Rectal smooth muscle tissue (tissue), 1 donor: ENCODE results near the gene ABHD15.

Experiments
- H3K27ac ChIP-seq: one replicate; pipeline ENCODE4 v1.7.0; 2013; ENCODE audit warnings: low read depth, low read length, inconsistent platforms
- H3K27me3 ChIP-seq: one replicate; pipeline ENCODE4 v1.7.0; 2013; ENCODE audit warnings: low read length; ENCODE audit not compliant: control insufficient read depth, insufficient read depth
- H3K36me3 ChIP-seq: one replicate; pipeline ENCODE4 v1.7.0; 2013; ENCODE audit warnings: low read length; ENCODE audit not compliant: control insufficient read depth, insufficient read depth
- H3K4me1 ChIP-seq: one replicate; pipeline ENCODE4 v1.7.0; 2013; ENCODE audit warnings: low read length; ENCODE audit not compliant: control insufficient read depth, insufficient read depth
- H3K4me3 ChIP-seq: one replicate; pipeline ENCODE4 v1.7.0; 2013; ENCODE audit warnings: low read length
- H3K9ac ChIP-seq: one replicate; pipeline ENCODE4 v1.7.0; 2013; ENCODE audit warnings: low read length

Gene ABHD15

GRCh38 chr17:29574732-29575510, 8.1 kb upstream of the ABHD15 start:
- Histone ChIP-seq H3K36me3 (peaks cover 26% of the 10 kb centered on the region), H3K27me3 (no peaks in the 10 kb centered on the region), H3K9ac (no peak overlapping the region), H3K27ac (no peak overlapping the region), H3K4me1 (peaks cover 13% of the 10 kb centered on the region), H3K4me3 (no peak overlapping the region)

- peaks cover 19% of the 10 kb centered on the region for H3K4me1 ChIP-seq
- no peak overlapping the region for H3K4me3 ChIP-seq
- H3K36me3 ChIP-seq = peaks cover 26% of the 10 kb centered on the region
- H3K27ac ChIP-seq = no peak overlapping the region
- no peaks in the 10 kb centered on the region for H3K27me3 ChIP-seq
- H3K9ac ChIP-seq = no peak overlapping the region
Observed at GRCh38 chr17:29573871-29574731, 7.3 kb upstream of the ABHD15 start.

GRCh38 chr17:29573558-29573869, 6.7 kb upstream of the ABHD15 start:
- Histone ChIP-seq H3K27me3 (no peaks in the 10 kb centered on the region), H3K9ac (no peak overlapping the region), H3K36me3 (peaks cover 26% of the 10 kb centered on the region), H3K4me1 (peaks cover 21% of the 10 kb centered on the region), H3K27ac (no peak overlapping the region), H3K4me3 (no peak overlapping the region)

- Histone ChIP-seq H3K36me3 (peaks cover 24% of the 10 kb centered on the region), H3K4me1 (peaks cover 19% of the 10 kb centered on the region), H3K27me3 (no peaks in the 10 kb centered on the region), H3K27ac (no peak overlapping the region), H3K4me3 (no peak overlapping the region), H3K9ac (no peak overlapping the region)
Observed at GRCh38 chr17:29572691-29573557, 6.1 kb upstream of the ABHD15 start.

GRCh38 chr17:29571883-29572681, 5.2 kb upstream of the ABHD15 start:
- Histone ChIP-seq H3K4me3 (no peak overlapping the region), H3K36me3 (peaks cover 23% of the 10 kb centered on the region), H3K27me3 (no peaks in the 10 kb centered on the region), H3K9ac (no peak overlapping the region), H3K27ac (no peak overlapping the region), H3K4me1 (peaks cover 11% of the 10 kb centered on the region)

- Histone ChIP-seq H3K27me3 (no peaks in the 10 kb centered on the region), H3K4me3 (no peak overlapping the region), H3K36me3 (peaks cover 21% of the 10 kb centered on the region), H3K9ac (no peak overlapping the region), H3K4me1 (peaks cover 11% of the 10 kb centered on the region), H3K27ac (no peak overlapping the region)
Observed at GRCh38 chr17:29571486-29571882, 4.6 kb upstream of the ABHD15 start.

- no peaks in the 10 kb centered on the region for H3K27me3 ChIP-seq
- H3K36me3 ChIP-seq = peaks cover 12% of the 10 kb centered on the region
- peaks cover 11% of the 10 kb centered on the region for H3K4me1 ChIP-seq
- no peak overlapping the region for H3K4me3 ChIP-seq
- no peak overlapping the region for H3K9ac ChIP-seq
- H3K27ac ChIP-seq = no peak overlapping the region
Observed at GRCh38 chr17:29570521-29570920, 3.7 kb upstream of the ABHD15 start.

- peak overlapping the region; percentile 78 for H3K27ac ChIP-seq
- peaks cover 11% of the 10 kb centered on the region for H3K4me1 ChIP-seq
- H3K9ac ChIP-seq = peak overlapping the region; percentile 61
- peaks cover 3% of the 10 kb centered on the region for H3K36me3 ChIP-seq
- H3K27me3 ChIP-seq = no peaks in the 10 kb centered on the region
- peak overlapping the region; percentile 82 for H3K4me3 ChIP-seq
Observed at GRCh38 chr17:29569245-29569950, 2.6 kb upstream of the ABHD15 start.

- peak within 1 kb of the TSS; percentile 78 for H3K27ac ChIP-seq
- H3K9ac ChIP-seq = peak within 1 kb of the TSS; percentile 61
- peaks cover 3% of the 10 kb centered on the region for H3K36me3 ChIP-seq
- H3K27me3 ChIP-seq = no peaks in the 10 kb centered on the region
- H3K4me3 ChIP-seq = peak within 1 kb of the TSS; percentile 88
- peaks cover 11% of the 10 kb centered on the region for H3K4me1 ChIP-seq
Observed at GRCh38 chr17:29568331-29569244, 1.8 kb upstream of the ABHD15 start, which contains the start of gene TP53I13. TP53I13 (plus strand) TSS chr17:29568701; CDS start chr17:29568759, 58 bp downstream.

GRCh38 chr17:29567554-29568330, 905 bp upstream of the ABHD15 start:
- no peaks in the 10 kb centered on the region for H3K27me3 ChIP-seq
- H3K27ac ChIP-seq = peak overlapping the region; percentile 70
- peak overlapping the region; percentile 58 for H3K9ac ChIP-seq
- peaks cover 3% of the 10 kb centered on the region for H3K36me3 ChIP-seq
- H3K4me3 ChIP-seq = peak overlapping the region; percentile 88
- H3K4me1 ChIP-seq = peaks cover 11% of the 10 kb centered on the region
